Ammon's horn (tissue), 1 donor: ENCODE measurements around the gene TMUB1.

ENCODE experiments used
- DNase-seq: peaks from one replicate; pipeline ENCODE4 v3.0.0-alpha.2; 2016; ENCODE audit warnings: low spot score

Gene TMUB1

DNA sequence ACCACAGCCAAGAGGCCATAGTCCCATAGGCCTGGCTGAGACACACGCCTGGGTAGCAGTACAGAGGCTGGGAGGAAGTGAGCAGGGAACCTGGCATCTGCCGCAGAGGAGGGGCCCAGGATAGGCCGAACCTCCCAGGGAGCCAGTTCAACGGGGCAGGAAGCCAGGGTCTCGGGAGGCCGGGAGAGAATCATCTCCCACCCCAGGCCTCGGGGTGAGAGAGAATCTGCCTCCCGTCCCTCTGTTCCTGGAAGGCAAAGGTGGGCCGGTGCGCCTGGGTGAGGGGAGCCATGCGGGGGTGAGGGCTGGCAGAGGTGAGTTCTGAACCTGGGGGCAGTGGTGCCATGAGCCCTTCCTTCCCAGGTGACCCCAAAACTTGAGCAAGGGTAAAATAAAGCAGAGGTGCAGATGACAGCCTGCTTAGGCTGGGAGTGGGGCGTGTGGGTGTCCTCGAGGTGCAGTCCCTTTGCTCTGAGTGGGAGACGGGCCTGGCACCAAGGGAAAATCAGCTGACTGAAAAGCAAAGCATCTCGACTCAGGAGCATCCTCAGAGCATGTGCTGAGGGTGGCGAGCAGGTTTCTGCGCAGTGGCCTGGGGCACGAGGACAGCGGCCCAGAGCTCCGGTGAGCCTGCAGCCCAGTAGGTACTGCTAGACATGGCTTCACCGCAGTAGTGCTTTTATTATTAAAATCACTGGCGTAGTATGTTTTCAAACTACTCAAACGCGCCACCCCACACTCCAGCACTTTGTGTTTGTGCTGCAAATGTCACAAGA, 18.5 kb upstream of the TMUB1 start:
- DNase-seq = no peak

DNA sequence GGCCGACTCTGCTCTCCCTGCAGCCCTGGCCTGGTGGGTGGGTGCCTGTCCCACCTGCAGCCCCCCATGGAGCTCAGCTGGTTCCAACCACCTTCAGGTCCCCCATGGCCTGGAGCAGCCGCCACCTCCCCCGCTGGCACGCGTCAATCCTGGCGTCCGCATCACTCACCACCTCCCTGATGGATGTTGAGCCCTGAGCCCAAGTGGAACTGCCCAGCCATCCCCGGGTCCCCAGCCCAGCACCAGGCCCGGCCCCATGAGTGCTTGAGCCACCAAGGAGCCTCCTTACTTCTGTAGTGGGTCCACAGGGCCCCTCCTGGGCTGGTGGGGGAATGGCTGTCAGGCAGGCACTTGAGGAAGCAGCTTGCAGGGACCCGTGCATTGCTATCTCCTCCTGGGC, 17.6 kb upstream of the TMUB1 start:
- no peak for DNase-seq

DNA sequence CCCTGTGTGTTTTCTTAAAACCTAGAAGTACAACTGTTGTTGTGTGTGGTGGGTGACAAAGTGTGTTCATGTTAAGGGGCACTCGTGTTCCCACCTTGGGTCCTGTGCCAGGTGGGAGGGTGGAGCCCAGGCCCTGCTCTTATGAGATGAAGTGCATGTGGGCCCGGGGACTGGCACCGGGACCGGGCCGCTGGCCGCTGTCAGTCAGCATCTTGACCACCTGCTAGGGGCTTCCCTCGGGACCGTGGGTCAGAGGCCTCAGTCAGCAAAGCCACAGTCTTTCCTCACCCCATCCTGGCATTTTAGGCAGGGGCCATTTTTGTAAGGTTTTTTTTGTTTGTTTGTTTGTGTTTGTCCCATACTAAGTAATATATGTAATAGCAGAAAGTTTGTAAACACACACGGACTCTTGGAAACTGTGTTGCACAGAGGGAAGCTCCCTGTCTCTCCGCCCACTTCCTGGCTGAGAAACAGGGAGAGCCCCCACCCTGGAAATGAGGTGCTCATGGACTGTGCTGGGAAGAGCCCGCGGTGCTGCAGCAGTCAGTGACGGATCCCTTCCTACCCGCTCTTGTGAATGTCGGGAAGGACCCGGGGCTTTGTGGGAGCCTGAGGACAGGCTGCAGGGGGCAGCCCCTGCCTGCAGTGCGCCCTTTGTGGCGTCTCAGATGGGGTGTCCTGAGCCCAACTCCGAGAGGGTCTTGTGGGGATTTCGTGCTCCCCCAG, 16.4 kb upstream of the TMUB1 start:
- no peak for DNase-seq

DNA sequence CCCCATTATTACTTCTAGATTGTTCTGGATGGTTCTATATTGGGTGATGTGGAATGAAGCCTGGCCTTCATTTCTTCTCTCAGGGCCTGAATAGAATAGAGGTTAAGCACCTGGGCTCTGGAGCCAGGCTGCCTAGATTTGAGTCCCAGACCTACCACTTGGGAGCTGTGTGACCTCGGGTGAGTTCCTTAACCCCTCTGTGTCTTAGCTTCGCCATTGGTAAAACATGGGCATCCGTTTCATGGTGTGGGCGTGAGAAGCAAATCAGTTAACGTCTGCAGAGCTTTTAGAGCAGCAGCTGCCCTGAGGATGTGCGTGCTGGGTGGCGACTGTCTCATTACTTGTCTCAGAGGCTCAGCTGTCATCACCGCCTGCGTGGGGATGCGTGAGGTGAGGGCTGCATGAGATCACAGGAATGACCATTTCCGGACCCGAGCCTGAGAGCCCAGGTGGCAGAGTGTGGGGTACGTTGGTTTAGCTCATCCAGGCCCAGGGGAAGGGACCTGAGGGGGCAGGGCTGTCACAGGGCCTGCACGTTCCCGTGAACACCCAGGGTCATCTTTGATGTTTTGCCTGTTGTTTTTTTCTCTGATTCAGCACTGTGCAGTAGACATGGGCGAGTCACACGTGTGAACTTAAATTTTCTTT, 12.7 kb upstream of the TMUB1 start:
- no peak for DNase-seq

DNA sequence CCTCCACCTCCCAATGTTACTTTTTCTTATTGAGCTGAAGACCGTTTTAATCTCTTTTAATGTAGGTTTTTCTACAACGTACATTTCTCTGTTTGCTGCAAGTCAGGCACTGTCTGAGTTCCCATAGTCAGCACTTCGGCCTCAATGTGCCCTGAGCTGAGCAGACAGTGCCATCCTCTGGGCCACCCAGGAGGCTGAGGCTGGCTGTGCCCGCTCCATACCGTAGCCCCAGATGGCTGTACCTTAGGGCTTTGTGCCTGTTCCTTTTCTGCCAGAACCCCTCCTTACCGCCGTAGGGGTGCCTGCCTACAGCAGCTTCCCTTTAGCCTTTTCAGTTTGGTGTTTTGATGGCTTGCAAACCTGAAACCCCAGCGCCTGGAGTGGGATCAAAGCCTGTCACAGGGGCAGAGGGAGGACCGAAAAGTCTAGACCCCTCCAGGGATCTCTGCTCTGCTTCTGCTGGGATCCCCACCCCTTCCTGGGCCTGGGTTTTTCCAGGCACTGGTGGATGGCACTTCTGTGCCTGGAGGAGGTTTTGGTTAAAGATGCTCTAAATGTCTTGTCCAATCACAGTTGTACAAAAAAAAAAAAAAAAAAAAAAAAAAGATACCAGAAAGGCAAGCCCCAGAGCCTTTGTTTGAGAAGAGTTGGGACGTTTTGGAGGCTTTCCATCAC, 12.0 kb upstream of the TMUB1 start:
- no peak for DNase-seq

DNA sequence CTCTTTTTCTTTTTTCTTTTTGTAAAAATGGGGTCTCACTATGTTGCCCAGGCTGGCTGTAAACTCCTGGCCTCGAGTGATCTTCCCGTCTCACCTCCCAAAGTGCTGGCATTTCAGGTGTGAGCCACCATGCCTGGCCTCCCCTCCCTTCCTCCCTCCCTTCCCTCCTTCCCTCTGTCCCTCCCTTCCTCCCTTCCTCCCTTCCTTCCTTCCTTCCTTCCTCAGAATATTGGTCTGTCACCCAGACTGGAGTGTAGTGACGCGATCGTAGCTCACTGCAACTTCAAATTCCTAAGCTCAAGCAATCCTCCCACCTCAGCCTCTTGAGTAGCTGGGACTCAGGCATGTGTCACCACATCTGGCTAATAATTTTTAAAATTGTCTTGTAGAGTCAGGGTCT, 11.4 kb upstream of the TMUB1 start:
- DNase-seq = no peak

GRCh38 chr7:151093748-151094147, 10.5 kb upstream of the TMUB1 start:
- no peak for DNase-seq

DNA sequence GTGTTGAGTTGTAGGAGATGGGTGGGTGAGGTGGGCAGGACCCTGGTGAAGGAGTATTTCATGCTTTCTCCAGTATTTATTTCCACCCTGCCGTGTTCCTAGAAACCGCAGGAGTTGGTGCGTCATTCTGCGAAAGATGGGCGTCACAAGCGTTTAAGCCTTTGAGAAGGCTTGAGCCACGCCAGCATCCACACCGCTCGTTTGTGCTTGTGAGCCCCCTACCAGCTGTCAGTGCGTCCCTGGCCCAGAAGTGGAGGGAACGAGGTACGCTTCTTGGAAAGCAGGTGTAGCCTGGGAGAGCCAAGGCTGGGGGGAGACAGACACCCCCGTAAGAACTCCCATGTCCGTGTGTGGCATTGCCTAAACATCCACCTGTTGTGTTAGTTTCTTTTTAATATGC, 8.7 kb upstream of the TMUB1 start:
- no peak for DNase-seq

GRCh38 chr7:151091431-151091830, 8.1 kb upstream of the TMUB1 start:
- DNase-seq = no peak

GRCh38 chr7:151091003-151091402, 7.7 kb upstream of the TMUB1 start:
- no peak for DNase-seq

DNA sequence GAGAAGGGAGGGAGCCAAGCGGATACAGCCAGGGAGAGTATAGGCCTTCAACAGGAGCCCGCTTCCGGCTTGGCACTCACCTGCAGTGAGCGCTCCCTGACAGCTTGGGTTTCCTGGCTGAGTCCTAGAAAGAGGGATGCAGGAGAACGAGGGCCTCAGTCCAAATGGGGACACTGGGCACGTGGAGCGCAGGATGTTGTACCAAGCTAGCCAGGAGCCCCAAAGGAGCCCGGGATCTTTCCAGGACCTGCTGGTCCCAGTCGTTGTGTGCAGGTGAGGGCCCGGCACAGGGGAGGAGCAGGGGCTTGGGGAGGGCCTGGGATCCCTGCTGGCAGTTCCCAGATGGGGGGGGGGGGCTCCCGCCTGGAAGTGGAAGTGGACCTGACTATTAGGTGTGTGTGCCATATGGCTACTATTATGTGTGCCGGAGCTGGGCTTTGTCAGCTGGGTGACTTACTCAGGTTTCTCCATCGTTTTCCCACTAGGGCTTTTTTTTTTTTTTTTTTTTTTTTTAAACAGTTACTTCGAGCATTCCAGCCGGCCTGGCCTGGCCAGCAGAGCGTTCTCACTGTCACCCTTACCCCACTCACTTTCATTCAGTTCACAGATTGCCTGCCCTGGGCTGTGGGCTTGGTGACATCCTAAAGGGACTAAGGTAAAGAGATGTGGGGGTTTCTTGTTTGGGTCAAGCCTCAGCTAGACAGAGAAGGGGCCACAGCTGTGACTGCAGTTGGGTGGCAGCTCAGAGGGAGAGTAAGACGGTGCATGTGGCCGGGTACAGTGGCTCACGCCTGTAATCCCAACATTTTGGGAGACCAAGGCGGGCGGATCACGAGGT, 6.8 kb upstream of the TMUB1 start:
- DNase-seq = no peak

DNA sequence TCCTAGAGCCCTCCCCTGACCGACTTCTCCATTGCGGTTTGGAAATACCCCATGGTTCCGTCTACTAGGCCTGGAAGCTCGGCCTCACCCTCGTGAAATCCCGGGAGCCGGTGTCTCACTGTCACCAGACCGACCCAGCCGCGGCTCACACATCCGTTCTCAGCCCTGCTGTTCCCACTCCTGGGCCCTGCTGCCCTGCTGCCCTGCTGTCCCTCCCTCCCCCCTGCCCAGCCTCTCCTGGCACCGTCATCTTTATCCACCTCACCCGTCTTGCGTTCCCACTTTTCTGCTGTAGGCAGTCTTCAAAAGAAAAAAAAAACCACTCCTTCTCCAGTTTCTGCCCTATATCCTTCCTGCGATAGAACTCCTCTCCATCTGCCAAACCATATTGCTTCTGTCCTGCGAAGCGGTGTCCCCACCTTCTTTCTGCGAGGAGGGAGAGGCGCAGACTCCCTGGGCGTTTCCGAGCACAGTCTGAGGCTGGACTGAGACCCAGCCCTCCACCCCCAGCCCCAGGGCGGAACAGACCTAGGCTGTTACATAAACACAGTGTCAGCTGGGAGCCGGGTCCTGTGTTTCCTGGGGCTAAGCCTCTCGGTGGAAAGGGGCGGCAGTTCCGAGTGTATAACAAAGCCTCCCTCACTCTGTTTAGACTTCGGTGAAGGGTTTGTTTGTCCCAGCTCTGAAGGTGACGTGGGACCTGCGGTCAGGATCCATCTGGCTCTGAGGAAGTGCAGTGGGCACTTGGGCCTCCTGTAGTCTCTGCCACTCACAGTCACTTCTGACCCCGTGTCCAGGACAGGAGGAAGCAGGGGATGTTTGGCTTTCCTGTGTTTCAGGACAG, 5.8 kb upstream of the TMUB1 start:
- peak; percentile 55 for DNase-seq

- no peak for DNase-seq
Observed at GRCh38 chr7:151088019-151088855, 4.9 kb upstream of the TMUB1 start.

DNA sequence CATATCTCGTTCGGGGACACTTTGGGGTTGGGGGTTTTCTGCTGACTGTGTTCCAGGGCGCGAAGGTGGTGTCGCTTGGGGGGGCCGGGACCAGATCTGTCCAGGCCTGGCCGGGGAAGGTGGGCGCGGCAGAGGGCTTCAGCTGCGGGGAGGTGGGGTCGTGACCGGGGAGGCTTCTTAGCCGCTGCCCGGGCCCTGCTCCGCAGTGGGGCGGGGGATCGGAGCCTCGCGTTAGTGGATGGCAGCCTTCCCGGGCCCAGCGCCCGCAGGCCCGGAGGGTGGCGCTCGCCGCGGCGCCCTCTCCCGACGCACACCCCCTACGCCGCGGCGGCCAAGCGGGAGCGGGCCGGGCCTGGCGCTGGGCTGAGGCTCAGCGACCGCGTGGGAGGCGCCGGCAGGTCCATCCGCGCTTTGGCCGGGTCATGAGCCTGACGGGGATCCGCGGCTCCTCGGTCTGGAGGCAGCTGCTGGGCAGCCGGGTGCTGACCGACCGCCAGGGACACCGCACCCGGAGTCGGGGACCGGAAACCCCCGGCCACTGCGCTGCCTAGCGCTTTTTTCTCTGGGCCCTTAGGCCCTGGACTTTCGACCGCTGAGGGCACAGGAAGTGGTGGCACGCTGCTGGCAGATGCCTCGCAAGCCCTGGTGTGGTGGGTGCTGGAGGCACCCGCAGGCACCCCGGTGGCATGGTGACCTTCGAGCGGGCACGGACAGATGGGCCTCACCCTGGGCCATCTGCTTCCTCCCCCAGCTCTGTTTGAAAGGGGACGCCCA, 4.1 kb upstream of the TMUB1 start:
- peak; percentile 74 for DNase-seq

DNA sequence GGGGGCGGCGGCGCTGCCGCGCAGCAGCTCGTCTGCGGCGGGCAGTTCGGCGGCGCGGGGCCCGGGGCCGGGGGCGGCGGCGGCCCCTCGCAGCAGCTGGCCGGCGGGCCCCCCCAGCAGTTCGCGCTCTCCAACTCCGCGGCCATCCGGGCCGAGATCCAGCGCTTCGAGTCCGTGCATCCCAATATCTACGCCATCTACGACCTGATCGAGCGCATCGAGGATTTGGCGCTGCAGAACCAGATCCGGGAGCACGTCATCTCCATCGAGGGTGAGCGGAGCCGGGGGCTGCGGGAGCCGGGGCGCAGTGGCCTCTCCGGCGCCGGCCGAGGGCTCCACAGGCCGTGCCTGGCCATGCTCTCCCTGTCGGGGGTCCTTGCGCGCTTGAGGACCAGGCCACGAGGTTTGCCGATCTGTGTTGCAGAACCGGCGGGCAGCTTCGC, 3.5 kb upstream of the TMUB1 start:
- DNase-seq = peak; percentile 39

- DNase-seq = peak; percentile 93
Observed at GRCh38 chr7:151085691-151086620, 2.7 kb upstream of the TMUB1 start, which contains the start of gene AGAP3. AGAP3 (plus strand) TSS chr7:151086475; CDS start chr7:151086742, 267 bp downstream.

DNA sequence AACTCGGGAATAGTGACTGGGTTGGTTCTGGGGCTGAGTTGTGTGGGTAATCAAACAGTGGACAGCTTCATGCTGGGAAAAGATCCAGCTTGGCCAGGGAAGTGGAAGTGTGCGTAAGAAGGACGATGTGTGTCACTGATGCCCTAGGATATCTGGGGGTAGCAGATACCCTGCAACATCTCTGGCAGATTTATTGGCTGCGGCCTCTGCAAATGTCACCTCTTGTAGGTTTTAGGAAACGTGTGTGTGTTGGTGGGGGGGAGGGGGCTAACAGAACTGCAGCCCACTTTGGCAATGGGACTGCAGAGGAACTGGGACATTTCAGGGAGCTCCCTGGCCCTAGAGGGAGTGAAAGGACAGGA, 2.0 kb upstream of the TMUB1 start:
- DNase-seq = no peak

- DNase-seq = no peak
Observed at GRCh38 chr7:151083824-151084160, 499 bp upstream of the TMUB1 start.
